Non-pigmented ciliary epithelial cell (primary cell): Measurements from ENCODE around the gene DNAJC28.
"Not testable (repeated sequence)": the region's sequence is repeated elsewhere in the genome, so short reads cannot be mapped to it uniquely, and the experiment has no call there.

ENCODE experiments used
- DNase-seq: peaks from one replicate; pipeline ENCODE4 v3.0.0-alpha.2; 2010; ENCODE audit warnings: low read depth

DNAJC28 gene

GRCh38 chr21:33480481-33481103, 10.9 kb downstream of the DNAJC28 start:
- no peak for DNase-seq

DNA sequence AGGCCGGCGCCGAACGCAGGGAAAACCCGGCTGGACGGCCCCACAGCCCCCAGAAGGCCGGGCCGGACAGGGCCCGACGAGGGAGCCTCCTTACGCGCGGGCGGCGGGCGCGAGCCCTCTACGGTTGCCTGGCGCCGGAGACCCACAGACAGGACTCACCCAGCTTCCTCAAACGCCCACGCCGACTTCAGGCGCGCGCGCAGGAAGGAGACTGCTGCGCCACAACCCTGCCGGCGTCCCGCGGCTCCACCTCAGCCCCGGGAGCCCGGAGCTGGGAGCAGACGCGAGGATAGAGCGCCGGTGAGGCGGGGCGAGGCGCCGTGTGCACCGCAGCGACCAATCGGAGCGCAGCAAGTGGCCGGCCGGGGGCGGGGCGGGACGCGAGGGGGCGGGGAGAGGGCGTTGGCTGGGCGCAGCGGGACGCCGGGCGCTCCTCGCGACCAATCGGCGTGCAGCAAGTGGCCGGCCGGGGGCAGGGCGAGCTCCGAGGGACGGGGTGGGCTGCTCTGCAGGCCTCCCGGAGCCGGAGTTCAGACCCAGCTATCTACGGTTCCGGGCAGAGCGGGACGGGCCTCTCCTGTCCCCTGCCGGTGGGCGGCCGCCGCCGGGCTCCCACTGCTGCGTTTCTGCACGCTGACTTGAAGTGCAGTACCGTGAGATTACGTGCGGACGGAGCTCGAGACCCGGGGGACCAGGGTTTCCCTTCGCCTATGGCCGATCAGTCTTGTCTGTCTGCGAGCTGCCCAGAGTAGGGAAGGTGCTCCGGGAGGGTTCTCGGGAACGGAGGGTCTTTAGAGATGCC, 11.6 kb downstream of the DNAJC28 start, which contains the start of gene TMEM50B:
TMEM50B (minus strand) TSS at position 296 of the 802 bp plus-strand sequence. CDS start 11,089 bp downstream, outside the sequence.
- peak; percentile 75 for DNase-seq

DNA sequence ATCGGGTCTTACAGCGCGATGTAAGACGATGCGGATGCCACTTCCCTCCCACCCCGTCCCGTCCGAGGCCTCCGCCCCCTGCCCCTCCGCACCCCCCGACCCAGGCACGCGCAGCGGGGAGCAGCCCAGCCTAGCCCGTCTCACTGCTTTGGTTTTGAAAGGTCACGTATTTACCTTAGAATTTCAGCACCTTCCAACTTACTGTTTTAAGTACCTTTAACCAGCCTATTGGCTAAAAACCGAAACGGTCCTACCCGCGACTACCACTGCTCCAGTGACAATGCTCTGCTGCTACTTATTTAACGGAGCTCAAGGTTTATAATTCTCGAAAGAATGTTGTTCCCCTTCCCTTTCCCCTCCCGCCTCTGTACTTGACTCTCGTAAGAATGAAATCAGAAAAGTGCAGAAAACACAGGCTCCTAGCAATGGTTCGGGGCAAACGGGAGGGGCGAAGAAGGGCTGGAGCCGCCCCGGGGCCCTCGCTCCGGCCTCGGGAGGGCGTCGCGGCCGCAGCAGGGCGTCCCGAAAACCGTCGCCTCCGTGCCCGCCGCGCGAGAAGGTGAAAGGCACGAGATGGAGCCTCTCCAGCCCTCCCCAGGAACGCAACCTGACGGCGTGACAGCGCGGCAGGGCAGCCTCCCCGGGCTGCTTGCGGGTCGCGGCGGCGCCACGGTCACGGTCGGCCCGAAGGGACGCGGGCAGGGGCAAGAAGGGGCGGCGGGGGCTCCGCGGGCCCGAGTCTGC, 12.4 kb downstream of the DNAJC28 start:
- no peak for DNase-seq

GRCh38 chr21:33478182-33478581, 13.3 kb downstream of the DNAJC28 start:
- DNase-seq = no peak

GRCh38 chr21:33477066-33477465, 14.4 kb downstream of the DNAJC28 start:
- no peak for DNase-seq

DNA sequence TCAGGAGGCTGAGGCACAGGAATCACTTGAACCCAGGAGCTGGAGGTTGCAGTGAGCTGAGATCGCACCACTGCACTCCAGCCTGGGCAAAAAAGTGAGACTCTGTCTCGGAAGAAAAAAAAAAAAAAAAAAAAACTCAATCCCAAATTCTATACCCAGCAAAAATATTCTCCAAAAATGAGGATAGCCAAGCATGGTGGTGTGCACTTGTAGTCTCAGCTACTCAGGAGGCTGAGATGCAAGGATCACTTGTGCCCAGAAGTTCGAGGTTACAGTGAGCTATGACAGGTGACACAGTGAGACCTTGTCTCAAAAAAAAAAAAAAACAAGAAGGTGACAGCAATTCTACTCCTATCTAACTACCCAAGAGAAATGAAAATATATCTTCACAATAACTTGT, 18.2 kb downstream of the DNAJC28 start:
- DNase-seq = no peak

GRCh38 chr21:33470701-33471100, 20.8 kb downstream of the DNAJC28 start:
- DNase-seq = no peak

- not testable (repeated sequence) for DNase-seq
These were observed 22.3 kb downstream of the DNAJC28 start for GRCh38 chr21:33469183-33469582.

DNA sequence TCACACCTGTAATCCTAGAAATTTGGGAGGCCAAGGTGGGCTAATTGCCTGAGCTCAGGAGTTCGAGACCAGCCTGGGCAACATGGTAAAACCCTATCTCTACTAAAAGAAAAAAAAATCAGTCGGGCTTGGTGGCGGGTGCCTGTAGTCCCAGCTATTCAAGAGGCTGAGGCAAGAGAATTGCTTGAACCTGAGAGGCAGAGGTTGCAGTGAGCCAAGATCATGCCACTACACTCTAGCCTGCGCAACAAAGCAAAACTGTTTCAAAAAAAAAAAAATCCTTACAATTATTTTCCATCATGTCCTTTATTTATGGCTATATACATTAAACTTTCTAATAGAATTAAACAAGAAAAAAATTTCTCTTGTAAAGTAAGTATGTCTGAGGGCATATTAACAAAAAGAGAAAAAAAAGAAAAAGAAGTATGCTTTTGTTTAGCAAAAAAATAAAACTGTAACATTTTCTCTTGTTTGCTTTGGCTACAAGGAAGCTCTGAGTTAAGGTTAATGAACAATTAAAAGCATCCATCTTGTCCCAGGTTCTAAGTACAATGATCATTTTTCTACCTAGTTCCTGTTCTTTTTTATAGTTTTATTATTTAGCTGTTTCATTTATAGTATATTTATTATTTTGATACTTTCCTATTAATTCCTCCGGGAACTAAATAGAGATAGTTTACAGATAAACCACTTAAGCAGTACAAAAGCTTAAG, 29.8 kb downstream of the DNAJC28 start:
- DNase-seq = no peak

GRCh38 chr21:33458861-33459260, 32.7 kb downstream of the DNAJC28 start:
- DNase-seq = no peak

DNA sequence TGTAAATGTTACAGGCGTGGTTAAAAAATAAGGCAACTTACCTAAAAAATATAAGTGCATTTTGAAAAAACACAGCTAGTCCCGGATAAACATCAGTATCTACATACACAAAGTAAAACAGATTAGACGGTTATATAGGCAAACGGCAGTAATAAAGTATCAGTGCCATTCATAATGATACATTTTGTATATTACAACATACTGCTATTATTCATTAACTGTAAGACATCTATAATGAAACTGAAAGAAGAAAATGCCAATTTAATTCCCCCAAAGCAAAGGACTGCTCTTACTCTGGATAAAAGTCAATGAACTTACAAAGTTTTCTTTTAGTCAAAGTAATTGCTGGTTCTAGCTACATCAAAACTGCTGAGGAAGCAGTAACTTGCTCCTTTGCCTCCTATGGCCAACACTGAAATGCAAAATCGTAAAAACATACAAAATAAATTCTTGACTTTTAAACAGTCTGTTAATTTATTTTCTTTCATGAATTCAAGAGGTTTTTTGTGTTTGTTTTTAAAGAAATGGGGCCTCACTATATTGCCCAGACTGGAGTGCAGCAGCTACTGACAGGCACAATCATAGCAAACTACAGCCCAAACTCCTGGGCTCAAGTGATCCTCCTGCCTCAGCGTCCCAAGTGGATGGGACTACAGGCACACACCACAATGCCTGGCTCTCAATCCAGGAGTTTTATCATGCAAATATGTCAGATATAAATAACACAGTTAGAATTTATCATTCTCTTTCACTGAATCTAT, 35.6 kb downstream of the DNAJC28 start:
- no peak for DNase-seq

GRCh38 chr21:33452362-33452761, 39.2 kb downstream of the DNAJC28 start:
- DNase-seq = no peak

- no peak for DNase-seq
These were observed 39.9 kb downstream of the DNAJC28 start for GRCh38 chr21:33451634-33452071.

DNA sequence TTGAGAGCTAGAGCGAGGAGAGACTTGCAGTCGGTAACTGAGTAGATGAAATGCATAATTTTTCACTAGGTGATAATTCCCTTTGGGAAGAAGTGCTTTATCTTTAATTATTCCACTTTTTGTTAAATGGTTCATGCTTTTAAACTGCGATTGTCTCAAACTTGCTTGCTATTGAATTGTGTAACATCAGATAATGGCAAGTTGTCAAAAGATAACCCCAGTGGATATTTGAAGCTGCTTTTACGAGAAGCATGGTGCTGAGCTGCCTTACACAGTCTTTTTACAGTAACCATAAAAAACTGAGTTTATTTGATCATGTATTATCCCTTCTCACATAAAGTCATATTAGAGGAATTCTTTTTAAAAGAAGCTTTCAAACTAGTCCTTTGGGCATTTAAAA, 41.9 kb downstream of the DNAJC28 start:
- DNase-seq = no peak

DNA sequence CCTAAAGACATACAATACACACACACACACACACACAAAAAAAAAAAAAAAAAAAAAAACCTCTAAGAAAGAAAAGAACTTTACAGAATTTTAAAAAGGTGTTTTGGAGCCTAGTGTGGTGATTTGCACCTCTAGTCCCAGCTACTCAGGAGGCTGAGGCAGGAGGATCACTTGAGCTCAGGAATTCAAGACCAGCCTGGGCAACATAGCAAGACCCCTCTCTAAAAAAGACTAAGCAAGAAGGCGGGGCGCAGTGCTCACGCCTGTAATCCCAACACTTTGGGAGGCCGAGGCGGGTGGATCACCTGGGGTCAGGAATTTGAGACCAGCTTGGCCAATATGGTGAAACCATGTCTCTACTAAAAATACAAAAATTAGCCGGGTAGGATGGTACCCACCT, 44.9 kb downstream of the DNAJC28 start:
- DNase-seq = not testable (repeated sequence)

DNA sequence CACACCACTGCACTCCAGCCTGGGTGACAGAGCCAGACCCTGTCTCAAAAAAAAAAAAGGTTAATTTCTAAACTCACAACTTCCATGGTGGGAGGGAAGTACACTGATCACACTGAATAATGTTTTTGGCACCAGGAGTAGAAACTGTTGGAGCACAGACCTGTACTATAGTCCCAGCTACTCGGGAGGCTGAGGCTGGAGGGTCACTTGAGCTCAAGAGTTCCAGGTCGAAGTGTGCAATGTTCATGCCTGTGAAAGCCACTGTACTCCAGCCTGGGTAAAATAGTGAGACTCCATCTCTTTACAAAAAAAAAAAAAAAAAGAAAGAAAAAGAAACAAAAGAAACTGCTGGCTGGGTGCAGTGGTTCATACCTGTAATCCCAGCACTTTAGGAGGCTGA, 47.0 kb downstream of the DNAJC28 start:
- DNase-seq = no peak

- no peak for DNase-seq
These were observed 48.3 kb downstream of the DNAJC28 start for GRCh38 chr21:33443194-33443593.

DNA sequence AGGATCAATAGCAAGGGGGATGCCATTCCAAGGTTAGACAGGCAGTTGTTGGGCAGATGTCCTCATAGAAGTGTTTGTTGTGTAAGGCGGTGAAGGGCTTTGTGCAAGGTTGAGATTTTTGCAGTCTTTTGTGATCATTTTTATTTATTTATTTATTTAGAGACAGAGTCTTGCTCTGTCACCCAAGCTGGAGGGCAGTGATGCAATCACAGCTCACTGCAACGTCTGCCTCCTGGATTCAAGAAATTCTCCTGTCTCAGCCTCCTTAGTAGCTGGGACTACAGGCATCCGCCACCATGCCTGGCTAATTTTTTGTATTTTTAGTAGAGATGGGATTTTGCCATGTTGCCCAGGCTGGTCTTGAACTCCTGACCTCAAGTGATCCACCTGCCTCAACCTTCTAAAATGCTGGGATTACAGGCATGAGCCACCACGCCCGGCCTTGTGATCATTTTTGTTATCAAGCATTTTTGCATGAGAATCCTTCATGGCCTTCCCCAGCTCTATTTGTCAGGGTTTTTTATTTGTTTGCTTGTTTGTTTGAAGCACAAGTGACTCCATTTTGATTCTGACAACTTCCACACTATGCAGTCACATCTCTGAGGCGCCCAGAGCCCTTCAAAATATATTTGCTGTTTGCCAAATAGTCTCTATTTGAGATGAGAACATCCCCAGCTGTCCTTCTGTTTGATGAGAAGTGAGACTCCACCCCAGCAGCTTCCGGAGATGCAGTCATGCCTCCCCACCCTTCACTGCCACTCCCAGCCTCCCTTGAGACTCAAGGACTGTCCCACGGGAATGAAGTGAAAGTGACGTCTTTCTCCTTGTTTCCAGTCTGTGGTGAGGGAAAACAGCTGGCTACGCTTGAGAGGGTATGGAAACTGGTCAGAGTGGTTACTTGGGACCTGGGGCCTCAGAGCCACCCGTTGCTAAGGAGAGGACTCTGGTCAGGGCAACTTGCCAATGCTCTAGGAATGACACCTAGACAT, 49.7 kb downstream of the DNAJC28 start:
- no peak for DNase-seq
